Measurements from ENCODE around the gene USP5. TPM values are rescaled to one million over a fixed set of nuclear protein-coding genes. Genes with fewer than 3 reads are reported as not detected.

The USP5 gene, protein sequence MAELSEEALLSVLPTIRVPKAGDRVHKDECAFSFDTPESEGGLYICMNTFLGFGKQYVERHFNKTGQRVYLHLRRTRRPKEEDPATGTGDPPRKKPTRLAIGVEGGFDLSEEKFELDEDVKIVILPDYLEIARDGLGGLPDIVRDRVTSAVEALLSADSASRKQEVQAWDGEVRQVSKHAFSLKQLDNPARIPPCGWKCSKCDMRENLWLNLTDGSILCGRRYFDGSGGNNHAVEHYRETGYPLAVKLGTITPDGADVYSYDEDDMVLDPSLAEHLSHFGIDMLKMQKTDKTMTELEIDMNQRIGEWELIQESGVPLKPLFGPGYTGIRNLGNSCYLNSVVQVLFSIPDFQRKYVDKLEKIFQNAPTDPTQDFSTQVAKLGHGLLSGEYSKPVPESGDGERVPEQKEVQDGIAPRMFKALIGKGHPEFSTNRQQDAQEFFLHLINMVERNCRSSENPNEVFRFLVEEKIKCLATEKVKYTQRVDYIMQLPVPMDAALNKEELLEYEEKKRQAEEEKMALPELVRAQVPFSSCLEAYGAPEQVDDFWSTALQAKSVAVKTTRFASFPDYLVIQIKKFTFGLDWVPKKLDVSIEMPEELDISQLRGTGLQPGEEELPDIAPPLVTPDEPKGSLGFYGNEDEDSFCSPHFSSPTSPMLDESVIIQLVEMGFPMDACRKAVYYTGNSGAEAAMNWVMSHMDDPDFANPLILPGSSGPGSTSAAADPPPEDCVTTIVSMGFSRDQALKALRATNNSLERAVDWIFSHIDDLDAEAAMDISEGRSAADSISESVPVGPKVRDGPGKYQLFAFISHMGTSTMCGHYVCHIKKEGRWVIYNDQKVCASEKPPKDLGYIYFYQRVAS
- 120 and 130 TPM in 2 replicates for polyA plus RNA-seq
- polyA minus RNA-seq = 104 and 125 TPM in 2 replicates

DNA sequence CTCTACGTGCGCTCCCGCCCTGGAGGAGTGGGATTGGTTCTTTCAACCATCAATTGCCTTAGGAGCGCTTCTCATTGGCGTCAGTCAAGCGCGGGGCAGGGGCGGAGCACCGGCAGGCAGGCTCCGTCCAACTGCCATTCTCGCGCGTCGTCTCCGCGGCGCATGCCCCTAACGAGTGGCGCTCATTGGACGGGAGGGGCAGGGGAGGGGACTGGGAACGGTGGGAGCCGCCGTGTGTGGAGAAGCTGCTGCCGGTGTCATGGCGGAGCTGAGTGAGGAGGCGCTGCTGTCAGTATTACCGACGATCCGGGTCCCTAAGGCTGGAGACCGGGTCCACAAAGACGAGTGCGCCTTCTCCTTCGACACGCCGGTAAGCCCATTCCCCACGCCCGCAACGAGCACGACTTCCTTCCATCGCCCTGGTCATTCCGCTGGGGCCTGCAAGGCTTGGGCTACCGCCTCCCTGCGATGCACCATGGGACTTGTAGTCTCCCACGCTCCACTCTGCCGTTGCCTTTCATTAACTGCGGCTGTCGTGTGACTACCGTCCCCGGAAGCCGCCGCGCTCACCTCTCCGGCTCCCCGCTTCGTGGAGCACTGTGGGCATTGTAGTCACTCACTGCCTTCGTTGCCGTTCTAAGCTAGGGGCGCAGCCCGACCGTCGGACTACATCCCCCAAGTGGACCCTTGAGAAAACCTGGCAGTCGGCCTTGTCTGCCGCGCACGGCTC is at the start of gene USP5:
USP5 (plus strand) TSS at position 230 of the 730 bp plus-strand sequence; CDS start at position 260, 30 bp downstream.
- Histone ChIP-seq H3K27me3 (ENCODE audit: insufficient read depth, low read depth, low read length) (no peaks in the 10 kb centered on the region), H3K27ac (ENCODE audit: low read length) (peak within 1 kb of the TSS; percentile 98), H3F3A (ENCODE audit: insufficient read depth, low read length, poor library complexity, severe bottlenecking) (peaks cover 5% of the 10 kb centered on the region), H3K9ac (ENCODE audit: low read length) (peak within 1 kb of the TSS; percentile 87), H3K79me2 (replicated peaks; ENCODE audit: insufficient read depth, low read length) (peaks cover 30% of the 10 kb centered on the region), H3K9me2 (ENCODE audit: insufficient read depth, low read length) (no peaks in the 10 kb centered on the region), H3K9me3 (ENCODE audit: low read length) (no peaks in the 10 kb centered on the region), H2AFZ (ENCODE audit: low read depth, low read length) (peak within 1 kb of the TSS; percentile 56), H3K36me3 (ENCODE audit: insufficient read depth, low read length) (no peaks in the 10 kb centered on the region), H4K20me1 (ENCODE audit: insufficient read depth) (no peaks in the 10 kb centered on the region), H3K4me2 (ENCODE audit: low read length) (peak within 1 kb of the TSS; percentile 98), H3K4me3 (ENCODE audit: low read length) (peak within 1 kb of the TSS; percentile 75)
- TF ChIP-seq, protein P1, sequence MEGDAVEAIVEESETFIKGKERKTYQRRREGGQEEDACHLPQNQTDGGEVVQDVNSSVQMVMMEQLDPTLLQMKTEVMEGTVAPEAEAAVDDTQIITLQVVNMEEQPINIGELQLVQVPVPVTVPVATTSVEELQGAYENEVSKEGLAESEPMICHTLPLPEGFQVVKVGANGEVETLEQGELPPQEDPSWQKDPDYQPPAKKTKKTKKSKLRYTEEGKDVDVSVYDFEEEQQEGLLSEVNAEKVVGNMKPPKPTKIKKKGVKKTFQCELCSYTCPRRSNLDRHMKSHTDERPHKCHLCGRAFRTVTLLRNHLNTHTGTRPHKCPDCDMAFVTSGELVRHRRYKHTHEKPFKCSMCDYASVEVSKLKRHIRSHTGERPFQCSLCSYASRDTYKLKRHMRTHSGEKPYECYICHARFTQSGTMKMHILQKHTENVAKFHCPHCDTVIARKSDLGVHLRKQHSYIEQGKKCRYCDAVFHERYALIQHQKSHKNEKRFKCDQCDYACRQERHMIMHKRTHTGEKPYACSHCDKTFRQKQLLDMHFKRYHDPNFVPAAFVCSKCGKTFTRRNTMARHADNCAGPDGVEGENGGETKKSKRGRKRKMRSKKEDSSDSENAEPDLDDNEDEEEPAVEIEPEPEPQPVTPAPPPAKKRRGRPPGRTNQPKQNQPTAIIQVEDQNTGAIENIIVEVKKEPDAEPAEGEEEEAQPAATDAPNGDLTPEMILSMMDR (IDR thresholded peaks at IDR 0.05; ENCODE audit: poor library complexity, severe bottlenecking) = no peak
- peak; percentile 84 for TF ChIP-seq MXI1 (conservative IDR thresholded peaks at IDR 0.05; ENCODE audit: poor library complexity, severe bottlenecking)
- no peak for TF ChIP-seq SMC3 (conservative IDR thresholded peaks at IDR 0.05; ENCODE audit: poor library complexity)
- TF ChIP-seq EP300 (conservative IDR thresholded peaks at IDR 0.05; ENCODE audit: poor library complexity, severe bottlenecking) = no peak
- TF ChIP-seq TAF1 (IDR thresholded peaks at IDR 0.05; ENCODE audit: low read depth) = peak; percentile 26
- TF ChIP-seq RAD21 (conservative IDR thresholded peaks at IDR 0.05) = no peak
- TF ChIP-seq POLR2AphosphoS5 (IDR thresholded peaks at IDR 0.05) = peak; percentile 97
- TF ChIP-seq, protein P2, sequence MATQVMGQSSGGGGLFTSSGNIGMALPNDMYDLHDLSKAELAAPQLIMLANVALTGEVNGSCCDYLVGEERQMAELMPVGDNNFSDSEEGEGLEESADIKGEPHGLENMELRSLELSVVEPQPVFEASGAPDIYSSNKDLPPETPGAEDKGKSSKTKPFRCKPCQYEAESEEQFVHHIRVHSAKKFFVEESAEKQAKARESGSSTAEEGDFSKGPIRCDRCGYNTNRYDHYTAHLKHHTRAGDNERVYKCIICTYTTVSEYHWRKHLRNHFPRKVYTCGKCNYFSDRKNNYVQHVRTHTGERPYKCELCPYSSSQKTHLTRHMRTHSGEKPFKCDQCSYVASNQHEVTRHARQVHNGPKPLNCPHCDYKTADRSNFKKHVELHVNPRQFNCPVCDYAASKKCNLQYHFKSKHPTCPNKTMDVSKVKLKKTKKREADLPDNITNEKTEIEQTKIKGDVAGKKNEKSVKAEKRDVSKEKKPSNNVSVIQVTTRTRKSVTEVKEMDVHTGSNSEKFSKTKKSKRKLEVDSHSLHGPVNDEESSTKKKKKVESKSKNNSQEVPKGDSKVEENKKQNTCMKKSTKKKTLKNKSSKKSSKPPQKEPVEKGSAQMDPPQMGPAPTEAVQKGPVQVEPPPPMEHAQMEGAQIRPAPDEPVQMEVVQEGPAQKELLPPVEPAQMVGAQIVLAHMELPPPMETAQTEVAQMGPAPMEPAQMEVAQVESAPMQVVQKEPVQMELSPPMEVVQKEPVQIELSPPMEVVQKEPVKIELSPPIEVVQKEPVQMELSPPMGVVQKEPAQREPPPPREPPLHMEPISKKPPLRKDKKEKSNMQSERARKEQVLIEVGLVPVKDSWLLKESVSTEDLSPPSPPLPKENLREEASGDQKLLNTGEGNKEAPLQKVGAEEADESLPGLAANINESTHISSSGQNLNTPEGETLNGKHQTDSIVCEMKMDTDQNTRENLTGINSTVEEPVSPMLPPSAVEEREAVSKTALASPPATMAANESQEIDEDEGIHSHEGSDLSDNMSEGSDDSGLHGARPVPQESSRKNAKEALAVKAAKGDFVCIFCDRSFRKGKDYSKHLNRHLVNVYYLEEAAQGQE (IDR thresholded peaks at IDR 0.05; ENCODE audit: borderline replicate concordance) = no peak

DNA sequence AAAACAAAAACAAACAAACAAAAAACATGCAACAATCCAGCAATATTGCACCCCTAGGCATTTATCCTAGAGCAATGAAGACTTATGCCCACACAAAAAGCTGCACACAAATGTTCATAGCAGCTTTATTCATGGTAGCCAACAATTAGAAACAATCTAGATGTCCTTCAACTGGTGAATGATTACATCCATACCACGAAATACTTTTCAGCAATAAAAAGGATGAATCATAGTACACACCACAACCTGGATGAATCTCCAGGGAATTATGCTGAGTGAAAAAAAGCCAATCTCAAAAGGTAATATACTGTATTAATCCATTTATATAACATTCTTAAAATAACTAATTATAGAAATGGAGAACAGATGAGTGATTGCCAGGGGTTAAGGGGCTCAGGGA is 44.8 kb upstream of the USP5 start:
- Histone ChIP-seq H2AFZ (ENCODE audit: low read depth, low read length) (no peak overlapping the region), H3K27me3 (ENCODE audit: insufficient read depth, low read depth, low read length) (no peaks in the 10 kb centered on the region), H3F3A (ENCODE audit: insufficient read depth, low read length, poor library complexity, severe bottlenecking) (no peaks in the 10 kb centered on the region), H3K27ac (ENCODE audit: low read length) (no peak overlapping the region), H3K9me3 (ENCODE audit: low read length) (no peaks in the 10 kb centered on the region), H3K79me2 (replicated peaks; ENCODE audit: insufficient read depth, low read length) (no peaks in the 10 kb centered on the region), H3K36me3 (ENCODE audit: insufficient read depth, low read length) (no peaks in the 10 kb centered on the region), H3K4me2 (ENCODE audit: low read length) (no peak overlapping the region), H4K20me1 (ENCODE audit: insufficient read depth) (no peaks in the 10 kb centered on the region), H3K9me2 (ENCODE audit: insufficient read depth, low read length) (no peaks in the 10 kb centered on the region), H3K9ac (ENCODE audit: low read length) (no peak overlapping the region), H3K4me3 (ENCODE audit: low read length) (no peak overlapping the region)
- TF ChIP-seq POLR2AphosphoS5 (IDR thresholded peaks at IDR 0.05) = no peak
- TF ChIP-seq TAF1 (IDR thresholded peaks at IDR 0.05; ENCODE audit: low read depth) = no peak
- TF ChIP-seq, protein P2 (IDR thresholded peaks at IDR 0.05; ENCODE audit: borderline replicate concordance) = no peak
- TF ChIP-seq, protein P1 (IDR thresholded peaks at IDR 0.05; ENCODE audit: poor library complexity, severe bottlenecking) = no peak
- TF ChIP-seq SMC3 (conservative IDR thresholded peaks at IDR 0.05; ENCODE audit: poor library complexity) = no peak
- no peak for TF ChIP-seq MXI1 (conservative IDR thresholded peaks at IDR 0.05; ENCODE audit: poor library complexity, severe bottlenecking)
- no peak for TF ChIP-seq EZH2 (IDR thresholded peaks at IDR 0.05; ENCODE audit: borderline replicate concordance, insufficient read depth, low read length, poor library complexity, severe bottlenecking)
- TF ChIP-seq EP300 (conservative IDR thresholded peaks at IDR 0.05; ENCODE audit: poor library complexity, severe bottlenecking) = no peak
- no peak for TF ChIP-seq RAD21 (conservative IDR thresholded peaks at IDR 0.05)
